H1 (cell line): Measurements from ENCODE around the gene INTU. TPM values are rescaled to one million over a fixed set of nuclear protein-coding genes. Genes with fewer than 3 reads are reported as not detected.

Experiments
- CREB1 ChIP-seq: IDR thresholded peaks from 2 replicates; pipeline ENCODE4 v1.6.1; 2012; ENCODE audit warnings: inconsistent platforms
- EP300 ChIP-seq, 2 experiments: IDR thresholded peaks; 1 replicate in 1 of 2; 2 replicates in 1 of 2; pipeline ENCODE4 v1.6.1; 2011 to 2012; ENCODE audit warnings: low read depth in 2 of 2, low read length in 2 of 2, mild to moderate bottlenecking in 2 of 2, borderline replicate concordance in 1 of 2, inconsistent platforms in 1 of 2, moderate library complexity in 1 of 2
- GABPA ChIP-seq: IDR thresholded peaks from 2 replicates; pipeline ENCODE4 v1.6.1; 2011; ENCODE audit warnings: mild to moderate bottlenecking, low read length, moderate library complexity, borderline replicate concordance; ENCODE audit not compliant: insufficient read depth
- GTF2F1 ChIP-seq: IDR thresholded peaks from 2 replicates; pipeline ENCODE4 v1.6.1; 2012; ENCODE audit warnings: low read depth, low read length, improper control_type of control experiment, borderline replicate concordance
- HDAC6 ChIP-seq: IDR thresholded peaks from one replicate; pipeline ENCODE4 v1.7.1; 2012; ENCODE audit warnings: low read depth, mild to moderate bottlenecking, inconsistent platforms, low read length, moderate library complexity
- POLR2A ChIP-seq, 2 experiments: IDR thresholded peaks; 1 replicate in 1 of 2; 2 replicates in 1 of 2; pipeline ENCODE4 v1.6.1; 2011; ENCODE audit warnings: low read depth in 2 of 2, low read length in 2 of 2, mild to moderate bottlenecking in 2 of 2; ENCODE audit errors: control extremely low read depth in 1 of 2
- SIN3A ChIP-seq, 2 experiments: IDR thresholded peaks in 1 of 2; conservative IDR thresholded peaks in 1 of 2; 2 replicates each; pipeline ENCODE4 v1.6.1; 2011 to 2012; ENCODE audit warnings: low read length in 2 of 2, improper control_type of control experiment in 1 of 2, low read depth in 1 of 2, mild to moderate bottlenecking in 1 of 2
- SIX5 ChIP-seq: IDR thresholded peaks from 2 replicates; pipeline ENCODE4 v1.6.1; 2011; ENCODE audit warnings: mild to moderate bottlenecking, low read depth, low read length
- SP4 ChIP-seq: IDR thresholded peaks from 2 replicates; pipeline ENCODE4 v1.6.1; 2012; ENCODE audit warnings: low read length, inconsistent platforms
- YY1 ChIP-seq: IDR thresholded peaks from 2 replicates; pipeline ENCODE4 v1.6.1; 2011; ENCODE audit warnings: low read depth, mild to moderate bottlenecking, low read length
- polyA plus RNA-seq, 7 experiments: library from polyadenylated mRNA; depleted of rRNA in 3 of 7; stranded (reverse) in 5 of 7; unstranded in 2 of 7; fragments of >200 nt in 5 of 7; fragments of 200-250 nt in 2 of 7; gene quantifications; 1 replicate in 5 of 7; 2 replicates in 1 of 7; 4 replicates in 1 of 7; pipeline versions ENCODE4 v1.2.1 to v1.2.3, GENCODE V29; 2011 to 2013; ENCODE audit warnings: missing spikeins in 2 of 7, mixed read lengths in 2 of 7
- total RNA-seq: library from RNA; stranded (reverse); fragmentation: NEBNext Ultra II Directional; extraction: Animal tissue kit (Norgen Biotek cat#: 25700); gene quantifications from 2 replicates; pipeline ENCODE4 v1.2.1, GENCODE V29; 2021
- TF ChIP-seq, protein P1 (sequence below): fragments of 300-600 bp; sonication (generic); IDR thresholded peaks from 2 replicates; pipeline ENCODE4 v1.7.1; 2012; ENCODE audit warnings: low read length, moderate library complexity, mild to moderate bottlenecking, inconsistent platforms; ENCODE audit not compliant: insufficient replicate concordance
- TF ChIP-seq, protein P2 (sequence below): IDR thresholded peaks from 2 replicates; pipeline ENCODE4 v1.6.1; 2012; ENCODE audit warnings: inconsistent platforms

INTU gene
- total and polyA plus RNA-seq, 2 of the 8 experiments (the other 6 are each of a cell fraction or from before 2014, with no cell fraction given): 6.0 to 15.1 TPM

DNA sequence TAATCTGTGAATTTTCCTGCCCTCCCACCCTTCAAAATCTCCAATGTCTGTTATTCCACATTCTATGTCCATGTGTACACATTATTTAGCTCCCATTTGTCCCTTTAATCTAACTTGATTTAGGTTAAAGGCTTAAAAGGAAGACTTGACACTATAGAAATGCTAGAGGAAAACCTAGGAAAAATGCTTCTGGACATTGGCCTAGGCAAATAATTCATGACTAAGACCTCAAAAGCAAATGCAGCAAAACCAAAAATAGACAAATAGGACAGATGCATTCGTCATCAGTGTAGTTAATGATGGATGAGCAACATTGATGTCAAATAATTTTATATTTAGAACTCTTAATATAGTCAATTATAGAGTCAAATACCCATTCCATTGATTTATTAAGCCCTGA is 36.9 kb downstream of the INTU start (continued):
- TF ChIP-seq, protein P1, sequence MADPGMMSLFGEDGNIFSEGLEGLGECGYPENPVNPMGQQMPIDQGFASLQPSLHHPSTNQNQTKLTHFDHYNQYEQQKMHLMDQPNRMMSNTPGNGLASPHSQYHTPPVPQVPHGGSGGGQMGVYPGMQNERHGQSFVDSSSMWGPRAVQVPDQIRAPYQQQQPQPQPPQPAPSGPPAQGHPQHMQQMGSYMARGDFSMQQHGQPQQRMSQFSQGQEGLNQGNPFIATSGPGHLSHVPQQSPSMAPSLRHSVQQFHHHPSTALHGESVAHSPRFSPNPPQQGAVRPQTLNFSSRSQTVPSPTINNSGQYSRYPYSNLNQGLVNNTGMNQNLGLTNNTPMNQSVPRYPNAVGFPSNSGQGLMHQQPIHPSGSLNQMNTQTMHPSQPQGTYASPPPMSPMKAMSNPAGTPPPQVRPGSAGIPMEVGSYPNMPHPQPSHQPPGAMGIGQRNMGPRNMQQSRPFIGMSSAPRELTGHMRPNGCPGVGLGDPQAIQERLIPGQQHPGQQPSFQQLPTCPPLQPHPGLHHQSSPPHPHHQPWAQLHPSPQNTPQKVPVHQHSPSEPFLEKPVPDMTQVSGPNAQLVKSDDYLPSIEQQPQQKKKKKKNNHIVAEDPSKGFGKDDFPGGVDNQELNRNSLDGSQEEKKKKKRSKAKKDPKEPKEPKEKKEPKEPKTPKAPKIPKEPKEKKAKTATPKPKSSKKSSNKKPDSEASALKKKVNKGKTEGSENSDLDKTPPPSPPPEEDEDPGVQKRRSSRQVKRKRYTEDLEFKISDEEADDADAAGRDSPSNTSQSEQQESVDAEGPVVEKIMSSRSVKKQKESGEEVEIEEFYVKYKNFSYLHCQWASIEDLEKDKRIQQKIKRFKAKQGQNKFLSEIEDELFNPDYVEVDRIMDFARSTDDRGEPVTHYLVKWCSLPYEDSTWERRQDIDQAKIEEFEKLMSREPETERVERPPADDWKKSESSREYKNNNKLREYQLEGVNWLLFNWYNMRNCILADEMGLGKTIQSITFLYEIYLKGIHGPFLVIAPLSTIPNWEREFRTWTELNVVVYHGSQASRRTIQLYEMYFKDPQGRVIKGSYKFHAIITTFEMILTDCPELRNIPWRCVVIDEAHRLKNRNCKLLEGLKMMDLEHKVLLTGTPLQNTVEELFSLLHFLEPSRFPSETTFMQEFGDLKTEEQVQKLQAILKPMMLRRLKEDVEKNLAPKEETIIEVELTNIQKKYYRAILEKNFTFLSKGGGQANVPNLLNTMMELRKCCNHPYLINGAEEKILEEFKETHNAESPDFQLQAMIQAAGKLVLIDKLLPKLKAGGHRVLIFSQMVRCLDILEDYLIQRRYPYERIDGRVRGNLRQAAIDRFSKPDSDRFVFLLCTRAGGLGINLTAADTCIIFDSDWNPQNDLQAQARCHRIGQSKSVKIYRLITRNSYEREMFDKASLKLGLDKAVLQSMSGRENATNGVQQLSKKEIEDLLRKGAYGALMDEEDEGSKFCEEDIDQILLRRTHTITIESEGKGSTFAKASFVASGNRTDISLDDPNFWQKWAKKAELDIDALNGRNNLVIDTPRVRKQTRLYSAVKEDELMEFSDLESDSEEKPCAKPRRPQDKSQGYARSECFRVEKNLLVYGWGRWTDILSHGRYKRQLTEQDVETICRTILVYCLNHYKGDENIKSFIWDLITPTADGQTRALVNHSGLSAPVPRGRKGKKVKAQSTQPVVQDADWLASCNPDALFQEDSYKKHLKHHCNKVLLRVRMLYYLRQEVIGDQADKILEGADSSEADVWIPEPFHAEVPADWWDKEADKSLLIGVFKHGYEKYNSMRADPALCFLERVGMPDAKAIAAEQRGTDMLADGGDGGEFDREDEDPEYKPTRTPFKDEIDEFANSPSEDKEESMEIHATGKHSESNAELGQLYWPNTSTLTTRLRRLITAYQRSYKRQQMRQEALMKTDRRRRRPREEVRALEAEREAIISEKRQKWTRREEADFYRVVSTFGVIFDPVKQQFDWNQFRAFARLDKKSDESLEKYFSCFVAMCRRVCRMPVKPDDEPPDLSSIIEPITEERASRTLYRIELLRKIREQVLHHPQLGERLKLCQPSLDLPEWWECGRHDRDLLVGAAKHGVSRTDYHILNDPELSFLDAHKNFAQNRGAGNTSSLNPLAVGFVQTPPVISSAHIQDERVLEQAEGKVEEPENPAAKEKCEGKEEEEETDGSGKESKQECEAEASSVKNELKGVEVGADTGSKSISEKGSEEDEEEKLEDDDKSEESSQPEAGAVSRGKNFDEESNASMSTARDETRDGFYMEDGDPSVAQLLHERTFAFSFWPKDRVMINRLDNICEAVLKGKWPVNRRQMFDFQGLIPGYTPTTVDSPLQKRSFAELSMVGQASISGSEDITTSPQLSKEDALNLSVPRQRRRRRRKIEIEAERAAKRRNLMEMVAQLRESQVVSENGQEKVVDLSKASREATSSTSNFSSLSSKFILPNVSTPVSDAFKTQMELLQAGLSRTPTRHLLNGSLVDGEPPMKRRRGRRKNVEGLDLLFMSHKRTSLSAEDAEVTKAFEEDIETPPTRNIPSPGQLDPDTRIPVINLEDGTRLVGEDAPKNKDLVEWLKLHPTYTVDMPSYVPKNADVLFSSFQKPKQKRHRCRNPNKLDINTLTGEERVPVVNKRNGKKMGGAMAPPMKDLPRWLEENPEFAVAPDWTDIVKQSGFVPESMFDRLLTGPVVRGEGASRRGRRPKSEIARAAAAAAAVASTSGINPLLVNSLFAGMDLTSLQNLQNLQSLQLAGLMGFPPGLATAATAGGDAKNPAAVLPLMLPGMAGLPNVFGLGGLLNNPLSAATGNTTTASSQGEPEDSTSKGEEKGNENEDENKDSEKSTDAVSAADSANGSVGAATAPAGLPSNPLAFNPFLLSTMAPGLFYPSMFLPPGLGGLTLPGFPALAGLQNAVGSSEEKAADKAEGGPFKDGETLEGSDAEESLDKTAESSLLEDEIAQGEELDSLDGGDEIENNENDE: no peak
- TF ChIP-seq GABPA (no peak), YY1 (no peak), CREB1 (no peak), SIN3A (conservative IDR thresholded peaks at IDR 0.05 in 1 of 2, IDR thresholded peaks at IDR 0.05 in 1 of 2; ENCODE audit: low read depth in 1 of 2, low read length in 2 of 2) (no peak), SIX5 (no peak), SP4 (no peak), EP300 (IDR thresholded peaks at IDR 0.05; ENCODE audit: borderline replicate concordance in 1 of 2, low read depth in 2 of 2, low read length in 2 of 2) (no peak), HDAC6 (no peak), GTF2F1 (no peak), POLR2A (IDR thresholded peaks at IDR 0.05; ENCODE audit: control extremely low read depth in 1 of 2, low read depth in 2 of 2, low read length in 2 of 2) (no peak)
- TF ChIP-seq, protein P2, sequence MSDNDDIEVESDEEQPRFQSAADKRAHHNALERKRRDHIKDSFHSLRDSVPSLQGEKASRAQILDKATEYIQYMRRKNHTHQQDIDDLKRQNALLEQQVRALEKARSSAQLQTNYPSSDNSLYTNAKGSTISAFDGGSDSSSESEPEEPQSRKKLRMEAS: no peak
